HCT116 (cell line): ENCODE data around the gene MCOLN3. TPM values are rescaled to one million over a fixed set of nuclear protein-coding genes. Genes with fewer than 3 reads are reported as not detected.

Experiments
- ATAC-seq: fragments of 200-7000 bp; cut with Tn5 transposase; 2 replicates; pipeline ENCODE4 v1.9.1; 2020; ENCODE audit warnings: mild to moderate bottlenecking, moderate library complexity
- BruUV-seq: library from RNA; stranded (reverse); fragments of 400-500 nt; replicated peaks from 2 replicates; lab custom pipeline; 2021; lab: Mats Ljungman, UMichigan
- CTCF ChIA-PET: fragments of 300-600 bp; sonication (Branson Sonifier 250); formaldehyde crosslinking; loops from one replicate; lab custom pipeline; 2021; ENCODE audit warnings: antibody characterized with exemption; lab: Charles Lee
- POLR2A ChIA-PET: fragments of 300-600, 350-600 bp; sonication (Branson Sonifier 250); formaldehyde crosslinking; loops from one replicate; lab custom pipeline; 2021; ENCODE audit warnings: antibody characterized with exemption; lab: Charles Lee
- RAD21 ChIA-PET, 2 experiments: fragments of 300-600 bp; sonication (Branson Sonifier 250); formaldehyde crosslinking; loops; one replicate each; lab custom pipeline; 2023; ENCODE audit warnings: low total read pairs in 2 of 2; ENCODE audit not compliant: uncharacterized antibody in 2 of 2, unreplicated experiment in 2 of 2, low non-redundant PET in 1 of 2; lab: Charles Lee
- DNase-seq: peaks from one replicate; pipeline ENCODE4 v3.0.0-alpha.2; 2010; ENCODE audit warnings: low read depth, low spot score
- H2AFZ ChIP-seq: fragments of 200-600 bp; shearing (Covaris generic), sonication (generic); 2 replicates; pipeline ENCODE4 v1.6.1; 2017; ENCODE audit warnings: low read depth, mixed run types, mixed read lengths, antibody characterized with exemption, low read length; ENCODE audit not compliant: poor library complexity, severe bottlenecking
- H3K27ac ChIP-seq: 2 replicates; pipeline ENCODE4 v1.5.1; 2012; ENCODE audit warnings: low read depth, low read length
- H3K27me3 ChIP-seq: fragments of 200-600 bp; sonication (generic); 2 replicates; pipeline ENCODE4 v1.6.1; 2016; ENCODE audit warnings: mixed run types, low read length, mixed read lengths; ENCODE audit not compliant: insufficient read depth
- H3K36me3 ChIP-seq, 2 experiments: fragments of 200-500 bp in 1 of 2; fragments of 200-600 bp in 1 of 2; sonication (Bioruptor generic) in 1 of 2; sonication (generic) in 1 of 2; 2 replicates each; pipeline versions ENCODE4 v1.5.1 to v1.6.1; 2014 to 2016; ENCODE audit warnings: low read length in 2 of 2, inconsistent platforms in 1 of 2, mixed read lengths in 1 of 2, mixed run types in 1 of 2; ENCODE audit not compliant: insufficient read depth in 2 of 2, control insufficient read depth in 1 of 2
- H3K4me1 ChIP-seq, 2 experiments: fragments of 200-600 bp in 1 of 2; sonication (generic) in 1 of 2; 2 replicates each; pipeline versions ENCODE4 v1.5.1 to v1.6.1; 2012 to 2017; ENCODE audit warnings: low read length in 2 of 2, inconsistent platforms in 1 of 2, mild to moderate bottlenecking in 1 of 2, mixed read lengths in 1 of 2, mixed run types in 1 of 2, moderate library complexity in 1 of 2; ENCODE audit not compliant: insufficient read depth in 2 of 2, control insufficient read depth in 1 of 2
- H3K4me2 ChIP-seq: fragments of 200-600 bp; sonication (generic); 2 replicates; pipeline ENCODE4 v1.6.1; 2017; ENCODE audit warnings: mixed run types, low read length, mixed read lengths
- H3K4me3 ChIP-seq, 2 experiments: fragments of 200-600 bp in 1 of 2; sonication (generic) in 1 of 2; replicated peaks in 1 of 2; 2 replicates each; pipeline ENCODE4 v1.5.1; 2011 to 2016; ENCODE audit warnings: low read length in 2 of 2, control low read depth in 1 of 2, low read depth in 1 of 2, mild to moderate bottlenecking in 1 of 2, mixed read lengths in 1 of 2, mixed run types in 1 of 2
- H3K79me2 ChIP-seq: fragments of 200-600 bp; sonication (generic); 2 replicates; pipeline ENCODE4 v1.6.1; 2017; ENCODE audit warnings: mild to moderate bottlenecking, mixed run types, low read length, moderate library complexity, mixed read lengths; ENCODE audit not compliant: insufficient read depth
- H3K9ac ChIP-seq: fragments of 200-600 bp; sonication (generic); 2 replicates; pipeline ENCODE4 v1.6.1; 2016; ENCODE audit warnings: low read length, mixed read lengths
- H3K9me2 ChIP-seq: fragments of 200-600 bp; sonication (generic), shearing (Covaris generic); 2 replicates; pipeline ENCODE4 v1.6.1; 2017; ENCODE audit warnings: mixed run types, mild to moderate bottlenecking, moderate library complexity; ENCODE audit not compliant: insufficient read depth
- H3K9me3 ChIP-seq, 2 experiments: fragments of 200-500 bp in 1 of 2; fragments of 200-600 bp in 1 of 2; sonication (Bioruptor generic) in 1 of 2; sonication (generic) in 1 of 2; 2 replicates each; pipeline ENCODE4 v1.6.1; 2014 to 2017; ENCODE audit warnings: low read length in 2 of 2, mixed read lengths in 2 of 2, inconsistent platforms in 1 of 2, low read depth in 1 of 2, mild to moderate bottlenecking in 1 of 2, mixed run types in 1 of 2, moderate library complexity in 1 of 2; ENCODE audit not compliant: control insufficient read depth in 1 of 2, insufficient read depth in 1 of 2
- H4K20me1 ChIP-seq: fragments of 200-600 bp; sonication (generic), shearing (Covaris generic); 2 replicates; pipeline ENCODE4 v1.6.1; 2017; ENCODE audit warnings: mixed run types, mild to moderate bottlenecking, moderate library complexity; ENCODE audit not compliant: insufficient read depth
- CBX3 ChIP-seq: IDR thresholded peaks from 2 replicates; pipeline ENCODE4 v1.6.1; 2012; ENCODE audit warnings: low read depth
- CEBPB ChIP-seq: IDR thresholded peaks from 2 replicates; pipeline ENCODE4 v1.6.1; 2012; ENCODE audit warnings: low read depth
- EGR1 ChIP-seq: IDR thresholded peaks from 2 replicates; pipeline ENCODE4 v1.6.1; 2012; ENCODE audit warnings: low read depth
- ELF1 ChIP-seq: IDR thresholded peaks from 2 replicates; pipeline ENCODE4 v1.6.1; 2012; ENCODE audit warnings: low read depth, borderline replicate concordance
- EZH2 ChIP-seq: fragments of 200-600 bp; sonication (generic); IDR thresholded peaks from 2 replicates; pipeline ENCODE4 v1.6.1; 2017; ENCODE audit warnings: antibody characterized with exemption, mixed run types
- FOSL1 ChIP-seq: IDR thresholded peaks from 2 replicates; pipeline ENCODE4 v1.6.1; 2012; ENCODE audit warnings: low read depth
- MAX ChIP-seq: IDR thresholded peaks from 2 replicates; pipeline ENCODE4 v1.6.1; 2012
- POLR2A ChIP-seq: IDR thresholded peaks from 2 replicates; pipeline ENCODE4 v1.7.0; 2011; ENCODE audit warnings: borderline replicate concordance; ENCODE audit not compliant: insufficient read depth, insufficient read length; ENCODE audit errors: extremely low read depth
- SRF ChIP-seq: IDR thresholded peaks from 2 replicates; pipeline ENCODE4 v1.6.1; 2012; ENCODE audit warnings: low read depth
- intact Hi-C: fragments of 100-400 bp; cut with micrococcal nuclease; formaldehyde crosslinking; loops from 2 replicates; pipeline ENCODE4 v1.10.0; 2022
- total RNA-seq: library from RNA; stranded (reverse); gene quantifications from one replicate; pipeline ENCODE4 v1.2.1, GENCODE V29; 2021; ENCODE audit not compliant: unreplicated experiment
- TF ChIP-seq, protein P1 (sequence below), 3 experiments: fragments of 200-600 bp in 1 of 3; sonication (generic) in 1 of 3; IDR thresholded peaks in 2 of 3; conservative IDR thresholded peaks in 1 of 3; 2 replicates each; pipeline ENCODE4 v1.5.1; 2012 to 2017; ENCODE audit warnings: low read depth in 2 of 3, low read length in 2 of 3, antibody characterized with exemption in 1 of 3, borderline replicate concordance in 1 of 3, control low read depth in 1 of 3, mild to moderate bottlenecking in 1 of 3, mixed read lengths in 1 of 3, mixed run types in 1 of 3, moderate library complexity in 1 of 3; ENCODE audit not compliant: insufficient read depth in 1 of 3

Gene MCOLN3
- total RNA-seq, 1 experiment from 2014 or later: 10.7 TPM

DNA sequence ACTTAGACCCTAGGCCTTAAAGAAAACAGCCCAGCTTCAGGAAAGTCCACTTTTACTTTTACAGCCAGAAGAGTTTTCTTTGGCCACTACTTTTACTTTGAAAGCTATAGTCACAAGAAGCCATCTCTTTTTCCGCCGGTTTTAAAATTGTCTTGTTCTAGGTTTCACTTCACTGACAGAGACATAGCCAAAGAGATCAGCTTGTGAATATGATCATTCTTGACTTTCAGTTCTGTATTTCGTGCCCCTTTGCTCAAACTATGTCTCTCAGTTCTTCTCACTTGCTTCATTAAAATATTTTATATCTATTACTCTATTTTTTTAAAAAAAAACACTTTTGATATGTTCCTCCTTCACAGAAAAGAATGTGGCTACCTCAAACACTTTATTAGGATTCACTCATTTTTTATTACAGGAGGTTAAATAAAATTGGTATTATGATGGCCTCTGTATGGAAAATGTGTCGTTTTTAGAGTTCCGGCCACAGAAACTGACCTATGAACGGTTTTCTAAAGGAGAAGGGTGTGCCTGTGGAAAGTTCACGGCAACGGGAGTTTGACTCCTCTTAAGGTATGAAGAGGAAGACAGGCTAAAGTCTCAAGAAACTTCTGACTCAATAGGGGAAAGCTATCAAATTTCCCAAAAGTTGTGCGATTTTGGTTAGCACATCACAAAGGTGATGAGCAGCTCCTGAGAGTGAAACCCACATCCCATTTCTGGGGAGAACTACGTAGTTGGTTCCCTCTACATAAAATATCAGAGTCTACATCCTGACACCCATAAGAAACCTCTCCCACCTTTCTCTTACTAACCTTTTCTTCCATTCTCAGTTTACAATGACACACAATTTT is 52.6 kb downstream of the MCOLN3 start:
- peak overlapping the region; percentile 56 to 60 for H3K4me3 ChIP-seq
- no TSS peak for BruUV-seq
- no peak overlapping the region for H3K27ac ChIP-seq
- ATAC-seq: no peak
- H3K4me2 ChIP-seq: peak overlapping the region; percentile 84
- no peak overlapping the region for H2AFZ ChIP-seq
- TF ChIP-seq, protein P1, sequence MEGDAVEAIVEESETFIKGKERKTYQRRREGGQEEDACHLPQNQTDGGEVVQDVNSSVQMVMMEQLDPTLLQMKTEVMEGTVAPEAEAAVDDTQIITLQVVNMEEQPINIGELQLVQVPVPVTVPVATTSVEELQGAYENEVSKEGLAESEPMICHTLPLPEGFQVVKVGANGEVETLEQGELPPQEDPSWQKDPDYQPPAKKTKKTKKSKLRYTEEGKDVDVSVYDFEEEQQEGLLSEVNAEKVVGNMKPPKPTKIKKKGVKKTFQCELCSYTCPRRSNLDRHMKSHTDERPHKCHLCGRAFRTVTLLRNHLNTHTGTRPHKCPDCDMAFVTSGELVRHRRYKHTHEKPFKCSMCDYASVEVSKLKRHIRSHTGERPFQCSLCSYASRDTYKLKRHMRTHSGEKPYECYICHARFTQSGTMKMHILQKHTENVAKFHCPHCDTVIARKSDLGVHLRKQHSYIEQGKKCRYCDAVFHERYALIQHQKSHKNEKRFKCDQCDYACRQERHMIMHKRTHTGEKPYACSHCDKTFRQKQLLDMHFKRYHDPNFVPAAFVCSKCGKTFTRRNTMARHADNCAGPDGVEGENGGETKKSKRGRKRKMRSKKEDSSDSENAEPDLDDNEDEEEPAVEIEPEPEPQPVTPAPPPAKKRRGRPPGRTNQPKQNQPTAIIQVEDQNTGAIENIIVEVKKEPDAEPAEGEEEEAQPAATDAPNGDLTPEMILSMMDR (IDR thresholded peaks at IDR 0.05 in 2 of 3, conservative IDR thresholded peaks at IDR 0.05 in 1 of 3; ENCODE audit: borderline replicate concordance in 1 of 3, insufficient read depth in 1 of 3, low read depth in 2 of 3, low read length in 2 of 3): no peak
- TF ChIP-seq CBX3: no peak
- no peak for TF ChIP-seq CEBPB
- no peak for TF ChIP-seq EGR1
- TF ChIP-seq ELF1: no peak
- TF ChIP-seq POLR2A: no peak
- TF ChIP-seq EZH2: no peak
- TF ChIP-seq MAX: no peak
- no peak for TF ChIP-seq FOSL1
- TF ChIP-seq SRF: no peak
- H3K9me3 ChIP-seq: no peaks in the 10 kb centered on the region
- no peaks in the 10 kb centered on the region for H3K79me2 ChIP-seq
- no peaks in the 10 kb centered on the region for H4K20me1 ChIP-seq
- CTCF ChIA-PET: interaction anchor here (1.3 kb wide), 1 partner anchor 51 kb away, joined by 3 read pairs; no protein-coding TSS in a partner anchor
- no peaks in the 10 kb centered on the region for H3K9me2 ChIP-seq
- POLR2A ChIA-PET: no interaction called here
- DNase-seq: no peak
- peaks cover 3 to 23% of the 10 kb centered on the region in 2 experiments; a peak in 2 of 4 replicates for H3K4me1 ChIP-seq
- no peaks in the 10 kb centered on the region for H3K36me3 ChIP-seq
- RAD21 ChIA-PET: no interaction called here
- no peak overlapping the region for H3K9ac ChIP-seq
- H3K27me3 ChIP-seq: no peaks in the 10 kb centered on the region
- intact Hi-C loops: no loop called here
